Activated naive CD4-positive, alpha-beta T cell (primary cell): ENCODE measurements around the gene RPS27L.

Experiments
- DNase-seq, 4 experiments: peaks; one replicate each; lab custom pipeline; 2025; lab: John Stamatoyannopoulos, UW

Gene RPS27L

DNA sequence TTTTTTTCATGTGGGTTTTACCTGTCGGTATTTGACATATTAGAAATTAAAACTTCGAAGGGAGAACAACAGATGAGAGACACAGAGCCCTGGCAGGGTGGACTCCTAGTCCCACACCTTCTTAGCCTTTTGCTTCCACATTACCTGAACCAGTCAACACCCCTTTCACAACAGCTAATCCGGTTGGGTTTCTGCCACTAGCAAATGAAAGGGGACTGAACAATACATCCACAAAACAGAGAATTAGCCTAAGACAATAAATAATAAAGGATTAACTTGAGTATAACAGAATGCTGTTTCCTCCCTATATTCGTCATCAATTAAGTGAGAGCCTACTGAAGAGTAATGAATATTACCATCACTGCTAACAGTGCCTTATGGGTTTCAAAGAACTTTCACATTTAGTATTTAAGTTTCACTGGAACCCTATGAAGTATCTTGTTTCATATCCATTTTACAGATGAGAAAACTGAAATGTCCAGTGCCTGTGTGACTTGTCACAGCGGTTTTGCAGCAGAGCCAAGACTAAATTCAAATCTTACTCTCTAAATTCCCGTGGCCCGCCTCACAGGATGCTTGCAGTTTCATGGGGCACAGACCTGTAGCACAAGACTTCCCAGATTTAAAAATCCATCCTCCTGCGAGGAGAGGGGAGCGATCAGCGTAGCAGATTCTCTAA is 31.1 kb upstream of the RPS27L start:
- DNase-seq, result no peak

- DNase-seq, result no peak
Observed at GRCh38 chr15:63187589-63188226, 30.4 kb upstream of the RPS27L start.

- DNase-seq, result no peak
Observed at GRCh38 chr15:63186065-63186464, 28.8 kb upstream of the RPS27L start.

- DNase-seq, result no peak
Observed at GRCh38 chr15:63185206-63185605, 27.9 kb upstream of the RPS27L start.

DNA sequence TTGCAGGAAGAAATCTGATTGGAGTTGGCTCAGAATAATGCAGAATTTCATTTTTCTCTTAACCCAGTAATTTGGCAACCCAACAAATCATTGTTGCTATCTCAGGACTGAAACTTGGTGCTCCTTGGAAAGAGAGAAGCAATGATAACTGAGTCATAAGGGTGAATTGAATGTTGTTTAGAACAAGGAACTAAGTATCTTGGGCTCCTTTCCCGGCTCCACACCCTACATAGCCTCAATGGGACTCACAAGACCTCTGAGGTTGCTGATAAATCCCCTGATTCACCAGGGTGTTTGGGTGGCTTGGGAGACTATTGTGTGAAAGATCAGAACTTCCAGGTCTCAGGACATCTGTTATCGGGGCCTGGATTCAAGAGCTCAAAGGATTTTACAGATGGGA is 24.4 kb upstream of the RPS27L start:
- no peak for DNase-seq

DNA sequence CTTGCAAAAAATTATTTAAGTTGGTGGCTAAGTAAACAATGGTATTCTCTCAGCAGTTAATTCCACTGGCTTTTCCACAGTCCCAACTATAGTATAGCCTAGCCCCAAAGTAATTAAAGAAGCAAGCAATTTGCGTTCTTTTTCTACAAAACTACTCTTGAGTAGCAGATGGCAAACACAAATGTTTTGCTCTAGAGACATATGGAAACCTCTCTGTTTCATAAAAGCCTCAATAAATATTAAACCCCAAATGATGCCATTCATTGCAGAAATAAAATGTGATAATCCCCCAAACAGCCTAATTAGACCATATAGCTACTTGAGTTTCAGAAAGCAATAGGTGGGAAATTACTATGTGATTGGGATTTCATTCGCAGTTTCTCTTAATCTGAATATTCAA is 23.5 kb upstream of the RPS27L start:
- no peak for DNase-seq

GRCh38 chr15:63178034-63178433 is 20.8 kb upstream of the RPS27L start:
- no peak for DNase-seq

GRCh38 chr15:63176302-63176701 is 19.0 kb upstream of the RPS27L start:
- DNase-seq, result no peak

DNA sequence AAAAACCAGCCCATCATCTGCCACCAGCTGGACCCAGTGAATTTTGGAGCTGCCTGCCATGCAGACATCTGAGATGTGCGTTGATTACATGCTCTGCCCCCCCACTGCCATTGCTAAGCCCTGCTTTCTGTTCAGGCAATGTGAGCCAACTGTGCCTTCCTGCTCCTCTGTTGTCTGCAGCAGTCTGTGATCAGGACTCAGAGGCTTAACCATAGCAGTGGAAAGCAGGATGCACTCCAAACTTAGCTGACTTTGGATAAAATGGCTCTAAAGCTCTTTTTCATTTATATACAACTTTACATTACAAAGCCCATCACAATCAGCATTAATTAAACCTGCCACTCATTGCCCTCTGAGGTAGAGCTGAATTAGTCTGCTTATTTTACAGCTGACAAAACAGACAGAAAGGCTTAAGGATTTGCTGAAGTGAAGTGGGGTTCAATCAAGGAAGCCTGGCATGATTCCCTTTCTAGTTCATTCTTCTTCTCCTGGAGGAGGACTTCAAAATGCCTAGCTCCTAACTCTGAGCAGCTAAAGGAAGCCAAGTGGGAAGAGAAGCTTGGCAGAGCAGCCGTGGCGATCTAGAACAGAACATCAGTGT is 15.7 kb upstream of the RPS27L start:
- no peak for DNase-seq

DNA sequence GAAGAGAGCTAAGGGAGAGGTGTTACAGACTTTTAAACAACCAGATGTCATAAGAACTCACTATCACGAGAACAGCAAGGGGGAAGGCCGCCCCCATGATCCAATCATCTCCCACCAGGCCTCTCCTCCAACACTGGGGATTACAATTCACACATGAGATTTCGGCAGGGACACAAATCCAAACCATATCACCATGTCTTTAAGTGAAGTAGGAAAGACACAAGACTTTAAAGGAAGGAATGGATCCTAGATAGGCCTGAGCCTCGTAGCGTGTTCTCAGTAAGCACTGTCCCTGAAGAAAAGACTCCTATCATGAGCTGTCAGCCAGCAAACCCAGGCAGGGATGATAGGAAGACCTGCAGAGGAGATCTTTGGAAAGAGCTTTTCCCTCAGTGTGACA is 15.1 kb upstream of the RPS27L start:
- no peak for DNase-seq

GRCh38 chr15:63169788-63170187 is 12.5 kb upstream of the RPS27L start:
- no peak for DNase-seq

DNA sequence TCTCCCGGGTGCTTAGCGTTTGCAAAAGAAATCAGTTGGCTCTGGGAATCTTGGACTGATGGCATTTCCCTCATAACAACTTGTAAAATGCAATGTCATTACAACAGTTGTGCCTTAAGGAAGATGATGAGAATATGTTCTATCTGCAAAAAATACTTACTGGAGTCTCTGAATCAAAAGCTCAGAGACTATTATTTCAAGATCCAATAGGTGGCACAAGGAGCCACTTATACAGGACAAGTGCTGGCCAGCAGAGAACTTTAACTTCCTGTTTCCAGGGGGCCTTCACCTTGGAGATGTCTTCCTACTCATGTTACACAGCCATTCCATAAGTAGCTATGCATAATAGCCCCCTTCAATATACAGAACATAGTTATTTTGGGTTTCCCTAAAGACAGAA is 8.9 kb upstream of the RPS27L start:
- no peak for DNase-seq

GRCh38 chr15:63165166-63165859 is 8.0 kb upstream of the RPS27L start:
- no peak for DNase-seq

DNA sequence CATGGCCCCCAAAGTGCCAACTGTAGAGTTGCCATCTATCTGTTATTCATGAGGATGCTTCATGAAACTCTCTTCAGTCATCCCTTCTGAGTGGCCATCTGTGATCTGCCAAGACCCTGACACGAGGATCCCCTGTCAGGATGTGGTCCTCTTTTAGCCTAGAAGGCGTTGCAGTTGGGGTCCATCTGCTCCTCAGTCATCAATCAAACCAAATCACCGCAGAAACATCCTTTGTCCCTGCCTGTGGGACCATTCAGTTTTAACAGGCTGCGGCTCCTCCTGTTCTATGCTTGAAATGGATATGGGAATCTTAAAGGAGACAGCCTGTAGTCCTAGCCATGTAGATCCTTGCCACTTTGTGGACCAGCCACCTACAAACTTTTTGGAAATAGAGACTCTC is 5.9 kb upstream of the RPS27L start:
- no peak for DNase-seq

GRCh38 chr15:63160638-63161037 is 3.4 kb upstream of the RPS27L start:
- no peak for DNase-seq

- no peak for DNase-seq
Observed at GRCh38 chr15:63157891-63158431, 684 bp upstream of the RPS27L start.

GRCh38 chr15:63156755-63157117 is 541 bp downstream of the RPS27L start:
- no peak for DNase-seq

DNA sequence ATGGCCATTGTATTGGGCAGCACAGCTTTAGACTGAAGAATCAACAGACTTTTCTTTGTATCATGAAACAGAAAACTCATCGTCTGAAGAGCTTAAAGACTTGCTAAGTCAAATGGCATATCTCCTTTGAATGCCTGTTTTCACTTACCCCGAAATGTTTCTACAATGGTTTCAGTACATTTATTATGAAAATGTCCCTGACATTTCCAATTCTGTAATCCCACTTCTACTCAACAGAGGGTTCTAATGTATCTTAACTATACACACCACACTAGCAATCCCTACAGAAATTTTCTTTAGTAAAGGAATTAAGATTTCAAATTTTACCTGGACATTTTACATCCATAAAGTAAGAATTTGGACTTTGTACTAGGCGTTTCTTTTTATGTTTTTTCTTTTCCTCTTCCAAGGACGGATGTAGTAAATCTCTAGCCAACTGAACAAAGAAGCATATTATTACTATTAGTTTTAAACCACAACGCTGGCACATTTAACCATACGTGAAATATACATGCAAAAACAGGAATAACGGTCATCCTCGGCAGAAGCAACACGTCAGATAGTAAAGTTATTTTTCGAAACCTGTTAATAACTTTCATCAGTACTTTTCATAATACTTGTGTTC is 1.1 kb downstream of the RPS27L start:
- no peak for DNase-seq

GRCh38 chr15:63155486-63155885 is 1.8 kb downstream of the RPS27L start:
- no peak for DNase-seq

DNA sequence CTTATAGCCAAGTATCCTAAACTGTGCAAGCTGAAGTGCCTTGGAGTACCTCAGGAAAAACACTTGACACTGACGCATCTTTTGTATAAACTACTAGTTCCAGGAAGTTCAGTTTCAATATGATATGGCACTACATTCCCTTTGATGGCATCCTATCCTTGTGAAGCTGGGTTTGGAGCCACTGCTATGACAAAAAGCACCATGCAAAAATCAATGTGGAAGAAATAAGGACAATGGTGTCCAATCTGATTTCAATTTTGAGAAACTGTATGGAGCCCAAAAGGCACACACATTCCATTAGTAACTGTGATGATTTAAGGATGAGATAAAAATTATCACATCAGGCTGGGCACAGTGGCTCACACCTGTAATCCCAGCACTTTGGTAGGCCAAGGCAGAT is 5.6 kb downstream of the RPS27L start:
- DNase-seq, result no peak

GRCh38 chr15:63146684-63147083 is 10.6 kb downstream of the RPS27L start:
- DNase-seq, result no peak

GRCh38 chr15:63145426-63145825 is 11.9 kb downstream of the RPS27L start:
- no peak for DNase-seq
